Measurements from ENCODE around the gene ZNHIT6. TPM values are rescaled to one million over a fixed set of nuclear protein-coding genes. Genes with fewer than 3 reads are reported as not detected.

Gene ZNHIT6
- total RNA-seq, 4 donors from 2014 or later = 8.2 to 20.0 (median 9.9) TPM

GRCh38 chr1:85665932-85666331 is 42.3 kb downstream of the ZNHIT6 start:
- H3K4me1 ChIP-seq = no peaks in the 10 kb centered on the region
- H3K9me3 ChIP-seq = no peaks in the 10 kb centered on the region
- no peaks in the 10 kb centered on the region for H3K27me3 ChIP-seq
- no peak for DNase-seq
- intact Hi-C loops (cut with DNase I) = no loop called here
- H3K4me3 ChIP-seq = no peak overlapping the region
- 92 to 100% methylated on average over 1 of the region's 1 CpG for WGBS, 2 donors
- H3K27ac ChIP-seq = no peak overlapping the region
- no peak for TF ChIP-seq POLR2A (IDR thresholded peaks at IDR 0.05)
- TF ChIP-seq, protein P1, sequence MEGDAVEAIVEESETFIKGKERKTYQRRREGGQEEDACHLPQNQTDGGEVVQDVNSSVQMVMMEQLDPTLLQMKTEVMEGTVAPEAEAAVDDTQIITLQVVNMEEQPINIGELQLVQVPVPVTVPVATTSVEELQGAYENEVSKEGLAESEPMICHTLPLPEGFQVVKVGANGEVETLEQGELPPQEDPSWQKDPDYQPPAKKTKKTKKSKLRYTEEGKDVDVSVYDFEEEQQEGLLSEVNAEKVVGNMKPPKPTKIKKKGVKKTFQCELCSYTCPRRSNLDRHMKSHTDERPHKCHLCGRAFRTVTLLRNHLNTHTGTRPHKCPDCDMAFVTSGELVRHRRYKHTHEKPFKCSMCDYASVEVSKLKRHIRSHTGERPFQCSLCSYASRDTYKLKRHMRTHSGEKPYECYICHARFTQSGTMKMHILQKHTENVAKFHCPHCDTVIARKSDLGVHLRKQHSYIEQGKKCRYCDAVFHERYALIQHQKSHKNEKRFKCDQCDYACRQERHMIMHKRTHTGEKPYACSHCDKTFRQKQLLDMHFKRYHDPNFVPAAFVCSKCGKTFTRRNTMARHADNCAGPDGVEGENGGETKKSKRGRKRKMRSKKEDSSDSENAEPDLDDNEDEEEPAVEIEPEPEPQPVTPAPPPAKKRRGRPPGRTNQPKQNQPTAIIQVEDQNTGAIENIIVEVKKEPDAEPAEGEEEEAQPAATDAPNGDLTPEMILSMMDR (IDR thresholded peaks at IDR 0.05) = no peak
- H3K36me3 ChIP-seq = peaks cover 0 to 48% (median 0%) of the 10 kb centered on the region in 3 donors

GRCh38 chr1:85663382-85663781 is 44.9 kb downstream of the ZNHIT6 start:
- no peak for DNase-seq

DNA sequence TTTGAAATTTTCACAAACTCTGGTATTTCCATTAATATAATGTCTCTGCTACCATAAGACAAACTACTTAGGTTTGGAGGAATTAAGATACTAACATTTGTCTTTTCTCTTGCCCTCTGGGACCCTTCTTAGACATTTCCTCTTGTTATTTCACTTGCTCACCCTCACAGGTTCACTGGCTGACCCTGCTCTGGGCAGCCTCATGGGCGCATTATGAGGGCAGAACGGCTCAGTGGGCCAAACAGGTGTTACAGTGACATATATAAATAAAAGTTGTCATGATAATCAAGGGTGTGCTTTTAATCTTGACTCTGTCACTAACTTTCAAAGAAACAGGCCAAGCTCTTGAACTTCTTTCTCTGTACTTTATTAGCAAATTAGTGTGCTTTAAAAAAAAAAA is 46.5 kb downstream of the ZNHIT6 start:
- TF ChIP-seq, protein P1 (IDR thresholded peaks at IDR 0.05) = no peak
- TF ChIP-seq POLR2A (IDR thresholded peaks at IDR 0.05) = no peak
- DNase-seq = no peak
- Histone ChIP-seq H3K27ac (no peak overlapping the region), H3K36me3 (peaks cover 0 to 22% (median 0%) of the 10 kb centered on the region in 3 donors), H3K4me1 (no peaks in the 10 kb centered on the region), H3K4me3 (no peak overlapping the region), H3K27me3 (no peaks in the 10 kb centered on the region), H3K9me3 (no peaks in the 10 kb centered on the region)
- intact Hi-C loops (cut with DNase I) = no loop called here
- 36 to 39% methylated on average over 2 of the region's 2 CpGs for WGBS, 2 donors

More at GRCh38 chr1:85663382-85663781, 44.9 kb downstream of the ZNHIT6 start:
- H3K27ac ChIP-seq = no peak overlapping the region
- H3K36me3 ChIP-seq = peaks cover 0 to 31% (median 0%) of the 10 kb centered on the region in 3 donors
- H3K27me3 ChIP-seq = no peaks in the 10 kb centered on the region
- TF ChIP-seq, protein P1 (IDR thresholded peaks at IDR 0.05) = no peak
- no peak for TF ChIP-seq POLR2A (IDR thresholded peaks at IDR 0.05)
- intact Hi-C loops (cut with DNase I) = no loop called here
- no peaks in the 10 kb centered on the region for H3K4me1 ChIP-seq
- H3K9me3 ChIP-seq = no peaks in the 10 kb centered on the region
- WGBS, 2 donors = 98 to 100% methylated on average over 2 of the region's 2 CpGs
- no peak overlapping the region for H3K4me3 ChIP-seq

GRCh38 chr1:85660541-85660940 is 47.7 kb downstream of the ZNHIT6 start:
- intact Hi-C loops (cut with DNase I) = no loop called here
- no peak for DNase-seq
- H3K4me3 ChIP-seq = no peak overlapping the region
- no peaks in the 10 kb centered on the region for H3K4me1 ChIP-seq
- no peak overlapping the region for H3K27ac ChIP-seq
- no peaks in the 10 kb centered on the region for H3K9me3 ChIP-seq
- H3K36me3 ChIP-seq = peaks cover 0 to 13% (median 0%) of the 10 kb centered on the region in 3 donors
- TF ChIP-seq, protein P1 (IDR thresholded peaks at IDR 0.05) = no peak
- TF ChIP-seq POLR2A (IDR thresholded peaks at IDR 0.05) = no peak
- H3K27me3 ChIP-seq = no peaks in the 10 kb centered on the region

GRCh38 chr1:85659174-85659573 is 49.1 kb downstream of the ZNHIT6 start:
- peaks cover 0 to 20% (median 0%) of the 10 kb centered on the region in 3 donors for H3K36me3 ChIP-seq
- intact Hi-C loops (cut with DNase I) = no loop called here
- no peak for TF ChIP-seq POLR2A (IDR thresholded peaks at IDR 0.05)
- TF ChIP-seq, protein P1 (IDR thresholded peaks at IDR 0.05) = no peak

More at GRCh38 chr1:85659174-85659573, 49.1 kb downstream of the ZNHIT6 start:
- 92 to 96% methylated on average over 1 of the region's 1 CpG for WGBS, 2 donors
- Histone ChIP-seq H3K4me3 (no peak overlapping the region), H3K27me3 (no peaks in the 10 kb centered on the region), H3K27ac (no peak overlapping the region), H3K9me3 (no peaks in the 10 kb centered on the region), H3K4me1 (no peaks in the 10 kb centered on the region)
- no peak for DNase-seq

All from esophagus squamous epithelium (tissue), 5 donors.